Endothelial cell (in vitro differentiated cells): ENCODE measurements around the gene NEUROG2. TPM values are rescaled to one million over a fixed set of nuclear protein-coding genes. Genes with fewer than 3 reads are reported as not detected.
A peak's percentile ranks its signal among the peaks of the same experiment; 100 is the strongest.

Experiments used
- DNase-seq: peaks from one replicate; pipeline ENCODE4 v3.0.0; 2021; ENCODE audit warnings: low spot score
- H3K27ac Mint-ChIP-seq: one replicate; pipeline ENCODE4 v1.8.0; 2021; ENCODE audit warnings: mixed read lengths, inconsistent platforms; ENCODE audit not compliant: unreplicated experiment
- H3K27me3 Mint-ChIP-seq: one replicate; pipeline ENCODE4 v1.8.0; 2021; ENCODE audit warnings: mild to moderate bottlenecking, moderate library complexity, mixed read lengths, inconsistent platforms; ENCODE audit not compliant: unreplicated experiment
- H3K36me3 Mint-ChIP-seq: one replicate; pipeline ENCODE4 v1.8.0; 2021; ENCODE audit warnings: mild to moderate bottlenecking, low read depth, mixed read lengths, inconsistent platforms; ENCODE audit not compliant: unreplicated experiment
- H3K4me1 Mint-ChIP-seq: one replicate; pipeline ENCODE4 v1.8.0; 2021; ENCODE audit warnings: mild to moderate bottlenecking, mixed read lengths, inconsistent platforms; ENCODE audit not compliant: unreplicated experiment
- H3K4me3 Mint-ChIP-seq: one replicate; pipeline ENCODE4 v1.8.0; 2021; ENCODE audit warnings: mild to moderate bottlenecking, mixed read lengths, inconsistent platforms; ENCODE audit not compliant: unreplicated experiment
- H3K9me3 Mint-ChIP-seq: one replicate; pipeline ENCODE4 v1.8.0; 2021; ENCODE audit warnings: mixed read lengths, inconsistent platforms; ENCODE audit not compliant: unreplicated experiment
- CTCF ChIP-seq: fragments of 200-600 bp; sonication (generic); IDR thresholded peaks from one replicate; pipeline ENCODE4 v1.5.0; 2021; ENCODE audit warnings: antibody characterized with exemption; ENCODE audit not compliant: unreplicated experiment
- long read RNA-seq: library from polyadenylated mRNA; unstranded; transcript quantifications from one replicate; pipeline ENCODE4 v2.0.0, GENCODE V29; 2020; ENCODE audit not compliant: unreplicated experiment
- total RNA-seq: library from RNA; stranded (reverse); fragmentation: NEBNext Ultra II Directional; extraction: Animal tissue kit (Norgen Biotek cat#: 25700); gene quantifications from one replicate; pipeline ENCODE4 v1.2.1, GENCODE V29; 2021; ENCODE audit not compliant: unreplicated experiment

NEUROG2 gene
- not detected for total RNA-seq
- long read RNA-seq, result 0 reads

- peaks cover 34% of the 10 kb centered on the region for H3K4me1 Mint-ChIP-seq
- peak within 1 kb of the TSS; percentile 92 for H3K4me3 Mint-ChIP-seq
- H3K9me3 Mint-ChIP-seq, result no peaks in the 10 kb centered on the region
- H3K36me3 Mint-ChIP-seq, result peaks cover 8% of the 10 kb centered on the region
- no peak within 1 kb of the TSS for H3K27ac Mint-ChIP-seq
- DNase-seq, result no peak
- TF ChIP-seq CTCF, result no peak
- H3K27me3 Mint-ChIP-seq, result peaks cover 47% of the 10 kb centered on the region
Observed at GRCh38 chr4:112516066-112516470, at the start of gene NEUROG2. Gene NEUROG2 (minus strand): TSS chr4:112516180. CDS start chr4:112515475, 705 bp downstream.

GRCh38 chr4:112564706-112565270, 48.8 kb upstream of the NEUROG2 start:
- DNase-seq, result no peak
- Mint-ChIP-seq H3K27me3 (no peaks in the 10 kb centered on the region), H3K27ac (no peak overlapping the region)

GRCh38 chr4:112563431-112564200, 47.6 kb upstream of the NEUROG2 start:
- peaks cover 6% of the 10 kb centered on the region for H3K4me1 Mint-ChIP-seq
- DNase-seq, result no peak
- no peak for TF ChIP-seq CTCF
- H3K4me3 Mint-ChIP-seq, result no peak overlapping the region
- no peaks in the 10 kb centered on the region for H3K9me3 Mint-ChIP-seq
- H3K27me3 Mint-ChIP-seq, result no peaks in the 10 kb centered on the region
- H3K36me3 Mint-ChIP-seq, result no peaks in the 10 kb centered on the region
- no peak overlapping the region for H3K27ac Mint-ChIP-seq

More at GRCh38 chr4:112564706-112565270, 48.8 kb upstream of the NEUROG2 start:
- no peak overlapping the region for H3K4me3 Mint-ChIP-seq
- no peaks in the 10 kb centered on the region for H3K36me3 Mint-ChIP-seq
- no peak for TF ChIP-seq CTCF
- H3K4me1 Mint-ChIP-seq, result peaks cover 4% of the 10 kb centered on the region
- no peaks in the 10 kb centered on the region for H3K9me3 Mint-ChIP-seq

GRCh38 chr4:112562254-112562879, 46.4 kb upstream of the NEUROG2 start:
- no peak overlapping the region for H3K4me3 Mint-ChIP-seq
- TF ChIP-seq CTCF, result no peak
- H3K27ac Mint-ChIP-seq, result no peak overlapping the region
- no peaks in the 10 kb centered on the region for H3K27me3 Mint-ChIP-seq
- DNase-seq, result no peak
- H3K4me1 Mint-ChIP-seq, result peaks cover 6% of the 10 kb centered on the region
- no peaks in the 10 kb centered on the region for H3K9me3 Mint-ChIP-seq
- H3K36me3 Mint-ChIP-seq, result no peaks in the 10 kb centered on the region
